ENCODE measurements around the gene SRSF2.

The SRSF2 gene

GRCh38 chr17:76720211-76720610, 16.9 kb downstream of the SRSF2 start:
- no peak for TF ChIP-seq CTCF (IDR thresholded peaks at IDR 0.05; ENCODE audit: low read depth, low read length, missing control alignments)
- DNase-seq: no peak
- in situ Hi-C loops (cut with HindIII; ENCODE audit: low pct_ligation_motif_present, low sequenced_read_pairs): no loop called here
- no peak overlapping the region for H3K4me3 ChIP-seq (ENCODE audit: low read depth, low read length)
- H3K36me3 ChIP-seq (replicated peaks): peaks cover 79% of the 10 kb centered on the region
- H3K27ac ChIP-seq: no peak overlapping the region
- no peaks in the 10 kb centered on the region for H3K27me3 ChIP-seq (replicated peaks)

- in situ Hi-C loops (cut with HindIII; ENCODE audit: low pct_ligation_motif_present, low sequenced_read_pairs): no loop called here
- H3K27ac ChIP-seq: no peak overlapping the region
- H3K27me3 ChIP-seq (replicated peaks): no peaks in the 10 kb centered on the region
- DNase-seq: no peak
- H3K4me3 ChIP-seq (ENCODE audit: low read depth, low read length): no peak overlapping the region
- TF ChIP-seq CTCF (IDR thresholded peaks at IDR 0.05; ENCODE audit: low read depth, low read length, missing control alignments): no peak
- peaks cover 75% of the 10 kb centered on the region for H3K36me3 ChIP-seq (replicated peaks)
Measured at GRCh38 chr17:76718516-76718915, 18.6 kb downstream of the SRSF2 start.

GRCh38 chr17:76716839-76717215, 20.3 kb downstream of the SRSF2 start:
- in situ Hi-C loops (cut with HindIII; ENCODE audit: low pct_ligation_motif_present, low sequenced_read_pairs): no loop called here
- DNase-seq: peak; percentile 86
- Histone ChIP-seq H3K36me3 (replicated peaks) (peaks cover 69% of the 10 kb centered on the region), H3K27ac (peak overlapping the region; percentile 98), H3K27me3 (replicated peaks) (no peaks in the 10 kb centered on the region), H3K4me3 (ENCODE audit: low read depth, low read length) (peak overlapping the region; percentile 31)
- TF ChIP-seq CTCF (IDR thresholded peaks at IDR 0.05; ENCODE audit: low read depth, low read length, missing control alignments): no peak

GRCh38 chr17:76716146-76716838, 20.8 kb downstream of the SRSF2 start:
- peak overlapping the region; percentile 31 for H3K4me3 ChIP-seq (ENCODE audit: low read depth, low read length)
- H3K36me3 ChIP-seq (replicated peaks): peaks cover 64% of the 10 kb centered on the region
- in situ Hi-C loops (cut with HindIII; ENCODE audit: low pct_ligation_motif_present, low sequenced_read_pairs): no loop called here
- peak overlapping the region; percentile 98 for H3K27ac ChIP-seq
- DNase-seq: peak; percentile 99
- no peak for TF ChIP-seq CTCF (IDR thresholded peaks at IDR 0.05; ENCODE audit: low read depth, low read length, missing control alignments)
- no peaks in the 10 kb centered on the region for H3K27me3 ChIP-seq (replicated peaks)

- in situ Hi-C loops (cut with HindIII; ENCODE audit: low pct_ligation_motif_present, low sequenced_read_pairs): no loop called here
- H3K36me3 ChIP-seq (replicated peaks): peaks cover 55% of the 10 kb centered on the region
- H3K27ac ChIP-seq: peak overlapping the region; percentile 98
- TF ChIP-seq CTCF (IDR thresholded peaks at IDR 0.05; ENCODE audit: low read depth, low read length, missing control alignments): no peak
- no peak overlapping the region for H3K4me3 ChIP-seq (ENCODE audit: low read depth, low read length)
- H3K27me3 ChIP-seq (replicated peaks): no peaks in the 10 kb centered on the region
- DNase-seq: no peak
Measured at GRCh38 chr17:76715496-76715830, 21.7 kb downstream of the SRSF2 start.
